Measurements from ENCODE around the gene COX5A.

The COX5A gene

DNA sequence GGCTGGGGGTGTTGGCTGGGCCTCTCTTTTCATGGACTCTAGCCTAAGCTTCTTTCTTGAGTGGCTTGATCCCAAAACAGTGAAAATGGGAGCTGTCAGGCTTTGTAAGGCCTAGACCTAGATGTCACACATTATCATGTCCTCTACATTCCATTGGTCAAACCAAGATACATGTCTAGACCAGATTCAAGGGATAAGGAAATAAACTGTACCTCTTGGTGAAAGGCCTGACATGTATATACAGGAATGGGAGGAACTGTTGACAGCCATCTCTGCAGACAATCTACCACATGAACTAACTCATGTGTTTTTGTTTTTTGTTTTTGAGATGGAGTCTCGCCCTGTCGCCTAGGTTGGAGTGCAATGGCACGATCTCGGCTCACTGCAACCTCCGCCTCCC, 29.8 kb upstream of the COX5A start:
- FAIRE-seq: no peak
- no peak for TF ChIP-seq CTCF (IDR thresholded peaks at IDR 0.05; ENCODE audit: insufficient read depth, missing control alignments)
- no peak for DNase-seq (ENCODE audit: insufficient read length, low spot score)

DNA sequence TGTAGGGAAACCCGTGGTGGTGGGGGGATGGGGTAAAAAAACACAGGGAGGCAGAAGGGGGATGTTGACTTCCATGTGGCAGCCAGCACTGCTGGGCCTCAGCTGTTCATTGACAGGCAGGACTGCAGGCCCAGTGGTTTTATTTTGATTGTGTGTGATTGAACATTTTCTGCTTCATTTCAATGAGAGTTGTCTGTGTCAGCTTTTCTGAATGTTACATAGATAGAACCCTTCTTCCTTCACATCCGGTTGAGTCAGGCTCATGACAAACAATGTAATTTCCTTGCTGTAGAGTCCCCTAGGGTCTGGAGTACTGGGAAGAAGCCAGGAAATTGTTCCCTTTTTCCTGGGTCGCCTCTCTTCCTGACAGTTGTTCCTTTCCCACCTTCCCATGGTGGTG, 26.9 kb upstream of the COX5A start:
- TF ChIP-seq CTCF (IDR thresholded peaks at IDR 0.05; ENCODE audit: insufficient read depth, missing control alignments): no peak
- DNase-seq (ENCODE audit: insufficient read length, low spot score): no peak
- no peak for FAIRE-seq

DNA sequence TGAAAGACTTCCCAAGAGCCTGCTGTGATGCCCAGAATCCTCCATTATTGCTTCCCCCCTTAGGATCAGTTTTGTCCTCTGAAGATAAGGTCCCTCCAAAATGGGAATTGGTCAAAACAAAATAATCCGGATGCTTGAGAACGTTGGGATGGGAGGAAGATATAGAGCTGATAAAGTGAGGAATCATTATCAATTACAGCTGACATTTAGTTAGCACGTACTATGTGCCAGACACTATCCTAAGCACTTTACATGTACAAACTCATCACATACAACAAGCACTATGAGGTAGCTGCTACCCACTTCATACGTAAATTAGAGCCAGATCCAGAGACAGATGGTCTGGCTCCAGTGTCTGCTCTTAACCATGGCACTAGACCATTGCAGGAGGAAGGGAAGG, 25.3 kb upstream of the COX5A start:
- FAIRE-seq: no peak
- no peak for TF ChIP-seq CTCF (IDR thresholded peaks at IDR 0.05; ENCODE audit: insufficient read depth, missing control alignments)
- DNase-seq (ENCODE audit: insufficient read length, low spot score): no peak

GRCh38 chr15:74962671-74963070, 24.8 kb upstream of the COX5A start:
- DNase-seq (ENCODE audit: insufficient read length, low spot score) (no peak), FAIRE-seq (no peak)
- no peak for TF ChIP-seq CTCF (IDR thresholded peaks at IDR 0.05; ENCODE audit: insufficient read depth, missing control alignments)

GRCh38 chr15:74962219-74962618, 24.3 kb upstream of the COX5A start:
- no peak for TF ChIP-seq CTCF (IDR thresholded peaks at IDR 0.05; ENCODE audit: insufficient read depth, missing control alignments)
- no peak for FAIRE-seq
- no peak for DNase-seq (ENCODE audit: insufficient read length, low spot score)

- TF ChIP-seq CTCF (IDR thresholded peaks at IDR 0.05; ENCODE audit: insufficient read depth, missing control alignments): no peak
- FAIRE-seq: no peak
- DNase-seq (ENCODE audit: insufficient read length, low spot score): no peak
These were observed 23.7 kb upstream of the COX5A start for GRCh38 chr15:74961616-74962015.

DNA sequence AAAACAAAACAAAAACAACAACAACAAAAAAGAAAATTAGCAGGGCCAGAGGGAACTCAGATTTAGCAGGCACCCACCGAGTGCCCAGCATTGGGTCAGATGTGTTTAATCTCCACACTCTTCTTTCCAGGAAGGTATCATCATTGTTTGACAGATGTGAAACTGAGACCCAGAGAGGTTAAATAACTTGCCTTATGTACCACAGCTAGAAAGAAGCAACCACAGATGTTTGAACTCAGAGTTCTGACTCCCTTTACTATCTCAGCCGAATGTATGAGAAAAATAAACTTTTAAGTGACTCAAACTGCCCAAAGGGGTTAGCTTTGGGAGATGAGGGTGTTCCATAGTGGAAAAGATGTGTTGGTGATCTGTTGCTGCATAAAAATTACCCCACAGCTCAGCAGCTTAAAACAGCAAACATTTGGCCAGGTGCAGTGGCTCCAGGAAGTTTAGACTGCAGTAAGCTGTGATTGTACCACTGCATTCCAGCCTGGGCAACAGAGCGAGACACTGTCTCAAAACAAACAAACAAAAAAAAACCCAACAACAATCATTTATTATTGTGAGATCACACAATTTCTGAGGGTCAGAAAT, 23.2 kb upstream of the COX5A start:
- TF ChIP-seq CTCF (IDR thresholded peaks at IDR 0.05; ENCODE audit: insufficient read depth, missing control alignments): no peak
- FAIRE-seq: no peak
- DNase-seq (ENCODE audit: insufficient read length, low spot score): no peak

Data from D721Med (cell line).